DMS79 (cell line): Measurements from ENCODE around the gene FHAD1.
A peak's percentile ranks its signal among the peaks of the same experiment; 100 is the strongest.

Experiments used
- DNase-seq: peaks from one replicate; lab custom pipeline; 2025; lab: John Stamatoyannopoulos, UW

Gene FHAD1

DNA sequence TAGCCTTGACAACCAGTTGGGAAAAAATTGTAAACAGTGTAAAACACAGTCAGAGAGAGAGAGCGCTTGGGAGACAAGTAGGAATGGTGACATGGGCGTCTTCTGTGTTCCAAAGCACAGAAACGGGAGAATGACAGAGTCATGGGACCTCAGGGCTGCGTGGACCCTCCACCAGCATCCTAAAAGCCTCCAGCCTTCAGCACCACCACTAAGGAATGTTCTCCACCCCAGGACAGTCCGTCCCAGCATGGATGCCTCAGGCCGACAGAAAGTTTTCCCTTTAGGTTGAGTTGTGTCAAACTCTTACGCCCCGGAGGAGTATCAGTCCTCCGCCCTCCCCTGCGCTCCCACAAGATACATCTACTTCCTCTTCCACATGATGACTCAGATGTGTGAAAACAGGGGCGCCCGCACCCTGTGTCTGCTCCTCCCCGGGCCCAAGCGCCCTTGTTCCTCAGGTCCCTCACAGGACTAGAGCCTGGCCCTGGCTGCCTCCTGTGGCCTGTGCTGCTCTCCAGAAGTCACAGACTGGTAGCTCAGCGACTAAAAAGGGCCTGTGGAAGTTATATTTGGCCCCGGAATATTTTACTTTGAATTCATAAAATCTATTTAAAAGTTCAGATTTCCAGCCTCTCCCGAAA, 98.8 kb downstream of the FHAD1 start:
- no peak for DNase-seq

DNA sequence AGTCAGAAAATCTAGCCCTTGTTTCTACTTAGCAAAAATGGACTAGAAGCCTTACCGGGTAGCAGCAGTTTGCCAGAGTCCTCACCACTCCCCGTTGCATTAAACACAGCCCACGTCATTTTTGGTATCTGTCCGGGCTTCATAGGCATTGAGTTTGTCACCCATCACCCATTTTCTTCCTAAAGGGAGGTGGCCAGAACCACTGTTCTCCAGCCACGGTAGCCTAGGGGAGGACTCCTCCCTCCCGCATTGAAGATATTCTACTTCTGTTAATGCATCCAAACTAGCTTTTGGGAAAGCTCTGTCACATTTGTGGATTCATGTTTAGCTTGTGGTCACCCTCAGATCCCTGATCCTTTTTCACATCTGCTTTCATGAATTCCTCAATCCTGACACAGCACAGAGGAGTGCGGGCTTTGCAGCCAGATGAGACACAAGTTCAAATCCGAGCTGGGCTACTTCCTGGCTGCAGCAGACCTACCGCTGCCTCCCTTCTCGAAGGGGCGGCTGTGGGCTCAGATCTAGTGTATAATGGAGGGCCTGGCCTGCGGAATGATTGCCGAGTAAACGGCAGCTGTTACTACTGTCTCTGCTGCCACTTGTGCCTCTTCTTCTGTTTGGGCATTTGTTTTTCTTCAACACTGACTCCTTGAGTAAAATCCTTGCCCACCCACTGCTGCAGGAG, 99.5 kb downstream of the FHAD1 start:
- DNase-seq, result no peak

- no peak for DNase-seq
Measured at GRCh38 chr1:15347182-15347581, 100.2 kb downstream of the FHAD1 start.

DNA sequence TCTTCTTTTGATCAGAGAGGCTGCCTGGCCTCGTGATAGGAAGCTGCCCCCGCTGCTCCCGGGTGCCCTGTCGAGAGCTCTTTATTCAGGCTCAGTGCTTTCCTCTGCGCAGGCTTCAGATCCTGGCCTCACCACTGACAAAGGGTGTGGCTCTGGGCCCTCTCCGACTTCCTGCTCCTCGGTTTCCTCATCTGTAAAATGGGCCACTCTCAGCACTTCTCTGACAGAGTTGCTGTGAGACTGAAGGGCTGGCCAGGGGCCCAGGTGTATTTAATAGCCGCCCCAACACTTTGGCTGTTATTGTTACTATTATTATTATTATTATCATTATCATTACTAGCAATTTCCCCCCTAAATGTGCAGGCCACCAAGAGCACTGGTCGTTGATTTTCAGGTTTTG, 101.6 kb downstream of the FHAD1 start:
- no peak for DNase-seq

DNA sequence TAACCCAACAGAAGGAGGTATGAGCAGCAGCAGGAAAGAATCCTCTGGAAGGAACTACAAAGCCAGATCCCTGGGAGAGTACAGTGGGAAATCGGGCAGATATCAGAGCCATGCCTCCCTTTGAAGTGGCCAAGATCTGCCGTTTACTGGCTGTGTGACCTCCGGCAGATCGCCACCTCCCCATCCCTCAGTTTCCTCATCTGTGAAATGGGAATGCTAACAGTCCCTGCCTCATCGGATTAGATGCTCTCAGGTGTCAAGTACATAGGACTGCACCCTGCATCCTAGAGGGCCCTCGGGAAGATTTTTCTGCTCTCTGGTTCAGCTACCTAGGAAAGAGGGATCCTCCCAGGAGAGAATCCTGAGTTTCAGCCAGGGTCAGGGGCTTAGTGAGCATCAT, 102.1 kb downstream of the FHAD1 start:
- DNase-seq, result no peak

- DNase-seq, result no peak
Measured at GRCh38 chr1:15350151-15350550, 103.1 kb downstream of the FHAD1 start.

GRCh38 chr1:15350551-15351200, 103.7 kb downstream of the FHAD1 start:
- no peak for DNase-seq

- no peak for DNase-seq
Measured at GRCh38 chr1:15351310-15351709, 104.3 kb downstream of the FHAD1 start.

GRCh38 chr1:15352128-15352957, 105.3 kb downstream of the FHAD1 start:
- no peak for DNase-seq

DNA sequence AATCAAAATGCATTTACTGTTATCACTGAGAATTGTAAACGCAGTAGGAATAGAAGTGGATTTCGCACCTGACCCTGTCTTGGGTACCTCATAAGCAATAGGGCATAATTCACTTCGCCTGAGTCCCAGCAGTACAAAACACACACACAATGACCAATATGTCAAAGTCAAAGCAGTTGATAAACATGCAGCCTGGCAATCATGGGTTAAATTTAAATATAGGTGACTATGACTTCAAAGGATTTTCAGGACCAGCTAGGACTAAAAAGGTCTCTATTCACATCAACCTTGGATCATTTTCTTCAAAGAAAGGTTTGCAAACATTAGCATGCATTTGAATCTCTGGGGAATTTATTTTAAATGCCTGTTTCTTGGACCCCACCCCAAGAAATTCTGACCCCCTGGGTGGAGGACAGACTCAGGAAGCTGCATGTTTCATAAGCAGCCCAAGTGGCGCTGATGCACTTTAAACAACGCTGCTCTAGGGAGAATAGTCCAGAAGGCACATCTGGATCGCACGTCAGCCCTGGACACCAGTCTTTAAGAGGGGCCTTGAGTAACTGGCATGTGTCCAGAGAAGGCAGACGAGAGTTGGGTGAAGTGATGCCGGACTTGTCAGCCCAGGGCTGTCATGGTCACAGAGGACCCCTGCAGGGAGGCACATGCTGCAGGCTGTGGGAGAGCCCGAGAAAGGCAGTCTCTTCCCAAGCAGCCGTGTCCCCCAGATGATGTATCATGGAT, 107.0 kb downstream of the FHAD1 start:
- peak; percentile 65 for DNase-seq

DNA sequence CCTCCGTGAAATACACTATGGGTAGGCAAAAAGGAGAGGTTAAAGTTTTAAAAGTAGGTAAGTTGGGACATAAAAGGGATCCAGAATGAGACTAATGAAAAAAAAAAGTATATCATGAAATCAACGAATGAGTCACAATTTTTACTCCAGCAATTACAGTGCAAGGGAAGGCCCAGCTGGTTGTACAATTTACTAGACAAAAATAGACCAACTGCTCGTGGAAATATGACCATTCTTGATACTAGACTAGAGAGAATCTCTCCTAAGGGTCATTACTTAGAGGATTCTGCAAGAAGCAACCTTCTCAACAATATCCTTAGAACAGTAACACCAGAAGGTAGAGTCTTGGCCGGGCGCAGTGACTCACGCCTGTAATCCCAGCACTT, 107.5 kb downstream of the FHAD1 start:
- no peak for DNase-seq

GRCh38 chr1:15355968-15356625, 109.1 kb downstream of the FHAD1 start:
- no peak for DNase-seq

DNA sequence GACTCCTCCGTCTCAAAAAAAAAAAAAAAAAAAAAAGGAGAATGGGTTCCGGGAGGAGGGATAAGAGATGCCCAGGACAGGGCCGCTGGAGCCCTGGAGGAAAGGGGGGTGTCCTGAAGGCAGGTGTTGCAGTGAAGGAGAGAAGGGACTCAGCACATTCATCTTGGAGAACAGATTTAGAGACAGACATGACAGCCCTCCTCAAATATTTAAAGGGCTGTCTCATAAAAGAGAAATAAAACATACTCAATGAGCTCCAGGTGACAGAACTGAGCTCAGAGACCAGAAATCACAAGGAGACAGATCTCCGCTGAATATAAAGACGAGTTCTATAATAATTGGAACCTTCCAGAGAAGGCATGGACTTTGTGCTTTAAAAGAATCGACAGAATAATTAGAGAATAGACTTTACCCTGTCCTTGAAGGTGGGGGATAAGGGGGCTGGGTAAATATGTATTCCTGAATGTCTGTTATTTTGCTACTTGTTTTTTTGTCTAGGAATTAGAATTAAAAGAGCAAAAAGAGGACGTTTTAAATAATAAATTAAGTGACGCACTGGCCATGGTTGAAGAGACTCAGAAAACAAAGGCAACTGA, 110.7 kb downstream of the FHAD1 start:
- no peak for DNase-seq

DNA sequence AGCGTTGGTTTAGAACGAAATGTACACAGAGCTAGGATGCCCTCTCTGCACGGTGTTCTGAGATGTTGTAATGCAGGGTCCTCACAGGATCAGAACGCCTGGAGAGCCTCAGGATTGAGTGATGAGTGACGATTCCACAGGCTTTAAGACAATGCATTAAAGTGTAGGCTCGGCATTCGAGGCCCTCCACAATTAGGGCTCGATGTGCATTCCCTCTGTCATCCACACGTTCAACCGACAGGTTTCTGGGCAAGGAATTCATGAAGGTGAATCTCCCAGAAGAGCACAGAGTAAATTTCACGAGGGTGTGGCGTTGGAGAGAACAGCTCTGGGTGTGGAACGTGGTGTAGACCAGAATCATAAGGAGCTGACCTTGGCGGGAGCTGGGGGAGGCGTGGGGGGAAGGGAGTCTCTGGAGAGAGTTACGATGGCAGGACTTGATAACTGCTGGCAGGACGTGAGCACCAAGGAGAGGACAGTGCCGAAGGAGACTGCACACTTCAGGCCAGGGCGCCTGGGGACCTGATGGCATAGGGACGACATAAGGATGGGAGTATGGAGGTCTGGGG, 111.6 kb downstream of the FHAD1 start:
- no peak for DNase-seq

DNA sequence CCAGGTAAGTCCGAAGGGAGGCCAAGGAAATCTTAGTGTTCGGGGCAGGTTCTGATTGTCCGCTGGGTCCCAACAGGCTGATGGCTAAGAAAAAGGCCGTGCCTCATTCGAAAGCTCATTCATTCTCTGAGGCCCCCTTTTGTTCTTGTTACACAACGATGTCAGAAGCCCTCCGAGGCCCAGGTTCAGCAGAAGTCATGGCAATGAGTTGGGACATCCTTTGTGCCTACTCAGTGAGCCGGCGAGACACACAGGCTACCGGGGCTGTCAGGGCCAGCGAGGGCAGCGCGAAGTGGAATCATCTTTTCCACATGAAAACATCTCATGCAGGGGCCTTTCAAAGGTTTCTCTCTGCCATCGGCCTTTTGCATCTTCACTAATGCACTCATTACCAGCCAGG, 113.7 kb downstream of the FHAD1 start:
- DNase-seq, result no peak

- no peak for DNase-seq
Measured at GRCh38 chr1:15362096-15362736, 115.2 kb downstream of the FHAD1 start.

DNA sequence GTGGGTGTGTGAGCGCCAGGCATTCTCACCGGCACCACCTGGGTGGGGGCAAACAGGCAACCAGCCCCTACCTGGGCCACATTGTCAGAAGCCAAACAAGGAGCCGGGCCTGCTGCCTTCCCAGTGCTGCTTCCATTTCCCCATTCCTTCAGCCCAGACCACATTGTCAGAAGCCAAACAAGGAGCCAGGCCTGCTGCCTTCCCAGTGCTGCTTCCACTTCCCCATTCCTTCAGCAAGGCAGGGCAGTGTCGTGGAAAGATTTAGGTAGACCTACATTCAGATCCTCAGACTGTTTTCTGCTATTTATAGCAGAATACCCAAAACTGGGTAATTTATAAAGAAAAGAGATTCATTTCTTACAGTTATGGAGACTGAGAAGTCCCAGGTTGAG, 115.7 kb downstream of the FHAD1 start:
- DNase-seq, result no peak

DNA sequence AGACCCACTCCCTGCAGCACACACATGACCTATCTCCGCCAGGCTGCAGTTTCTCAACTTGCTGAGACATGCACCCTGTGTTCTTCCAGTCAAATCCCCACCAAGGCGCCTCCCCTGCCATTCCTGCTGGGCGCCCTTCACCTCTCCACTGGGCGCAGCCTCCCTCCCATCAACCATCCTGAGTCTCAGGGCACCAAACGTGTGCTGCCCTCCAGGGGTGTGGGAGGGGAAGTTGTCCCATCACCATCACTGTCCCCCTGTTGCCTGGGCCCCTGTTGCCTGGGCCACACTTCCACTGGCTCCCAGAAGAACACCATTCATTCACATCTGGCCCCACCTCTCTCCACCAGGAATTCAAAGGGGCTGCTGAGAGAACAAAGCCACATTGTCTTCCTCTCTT, 117.7 kb downstream of the FHAD1 start:
- no peak for DNase-seq

- no peak for DNase-seq
Measured at GRCh38 chr1:15368888-15369287, 121.9 kb downstream of the FHAD1 start.

DNA sequence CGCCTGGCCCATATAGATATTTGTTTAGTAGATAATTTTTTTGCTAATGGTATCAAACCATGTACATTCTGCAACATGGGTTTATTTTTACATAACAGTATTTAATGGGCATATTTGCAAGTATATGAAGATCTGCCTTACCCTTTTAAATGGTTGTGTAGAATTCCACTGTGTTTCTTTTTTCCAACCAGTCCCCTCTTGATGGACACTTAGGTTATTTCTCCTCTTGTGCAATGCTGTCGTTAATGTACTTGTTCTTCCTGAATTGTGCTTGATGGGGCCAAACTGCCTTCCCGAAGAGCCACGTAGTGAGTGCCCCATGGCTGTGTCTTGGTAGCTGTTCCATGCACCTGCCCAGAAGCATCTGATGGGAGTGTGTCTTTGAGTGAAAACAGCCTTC, 123.2 kb downstream of the FHAD1 start:
- no peak for DNase-seq
